ENCODE results near the gene YRDC.

- TF ChIP-seq CTCF (IDR thresholded peaks at IDR 0.05) (peak; percentile 47 to 72 (median 54)), EP300 (IDR thresholded peaks at IDR 0.05) (no peak)
These were observed 3.1 kb upstream of the YRDC start for GRCh38 chr1:37811027-37811655.

Data from gastroesophageal sphincter (tissue), 3 donors.